IPS-18a (cell line): Measurements from ENCODE around the gene RBM26.

Experiments used
- H3K27ac ChIP-seq: one replicate; pipeline ENCODE4 v1.5.1; 2013; ENCODE audit warnings: low read length
- H3K27me3 ChIP-seq: one replicate; pipeline ENCODE4 v1.6.1; 2013; ENCODE audit warnings: mild to moderate bottlenecking, low read length; ENCODE audit not compliant: control insufficient read depth, insufficient read depth
- H3K36me3 ChIP-seq: one replicate; pipeline ENCODE4 v1.6.1; 2013; ENCODE audit warnings: low read depth, low read length; ENCODE audit not compliant: control insufficient read depth
- H3K4me1 ChIP-seq: one replicate; pipeline ENCODE4 v1.6.1; 2013; ENCODE audit warnings: low read depth, low read length; ENCODE audit not compliant: control insufficient read depth
- H3K4me3 ChIP-seq: one replicate; pipeline ENCODE4 v1.5.1; 2013; ENCODE audit warnings: low read length
- H3K9ac ChIP-seq: one replicate; pipeline ENCODE4 v1.6.1; 2013; ENCODE audit warnings: mild to moderate bottlenecking, low read length, moderate library complexity
- H3K9me3 ChIP-seq: one replicate; pipeline ENCODE4 v1.6.1; 2013; ENCODE audit warnings: low read depth, low read length; ENCODE audit not compliant: control insufficient read depth

The RBM26 gene

DNA sequence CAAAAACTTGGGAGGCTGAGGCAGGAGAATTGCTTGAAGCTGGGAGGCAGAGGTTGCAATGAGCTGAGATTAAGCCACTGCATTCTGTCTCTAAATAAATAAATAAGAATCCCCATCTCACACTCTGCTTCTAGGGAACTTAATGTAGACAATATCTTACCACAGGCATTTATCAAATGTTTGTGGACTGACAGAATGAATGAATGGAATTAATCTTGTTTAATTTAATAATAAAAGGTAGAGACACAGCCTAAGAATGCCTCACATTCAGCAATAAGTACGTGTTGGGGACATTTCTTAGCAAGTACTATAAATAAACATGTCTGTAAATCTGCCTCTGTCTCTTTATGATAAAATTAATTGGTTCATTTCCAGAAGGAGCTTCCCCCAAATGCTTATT lies 36.2 kb upstream of the RBM26 start:
- no peak overlapping the region for H3K4me3 ChIP-seq
- no peak overlapping the region for H3K9ac ChIP-seq
- no peaks in the 10 kb centered on the region for H3K9me3 ChIP-seq
- H3K36me3 ChIP-seq: no peaks in the 10 kb centered on the region
- H3K4me1 ChIP-seq: peaks cover 11% of the 10 kb centered on the region
- H3K27ac ChIP-seq: no peak overlapping the region
- no peaks in the 10 kb centered on the region for H3K27me3 ChIP-seq

DNA sequence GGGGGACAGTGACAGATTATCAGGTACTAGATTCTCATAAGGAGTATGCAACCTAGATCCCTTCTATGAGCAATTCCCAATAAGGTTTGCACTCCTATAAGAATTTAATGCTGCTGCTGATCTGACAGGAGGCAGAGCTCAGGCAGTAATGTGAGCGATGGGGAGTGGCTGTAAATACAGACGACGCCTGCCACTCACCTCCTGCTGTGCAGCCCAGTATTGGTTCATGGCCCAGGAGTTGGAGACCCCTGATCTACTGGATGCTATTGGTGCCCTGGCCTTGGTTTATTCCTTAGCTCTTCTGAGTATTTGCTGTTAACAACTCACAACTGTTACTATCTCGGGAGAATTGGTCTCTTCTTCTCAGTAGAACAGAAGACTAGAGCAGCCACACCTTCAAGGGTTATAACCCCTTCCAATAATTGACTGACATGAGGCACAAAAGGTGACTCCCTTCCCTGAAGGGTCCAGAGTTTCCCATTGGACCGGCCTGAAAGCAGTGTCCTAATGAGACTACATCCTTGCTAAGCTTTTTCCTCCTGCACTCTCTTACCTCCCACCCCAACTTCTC lies 35.0 kb upstream of the RBM26 start:
- H3K36me3 ChIP-seq: no peaks in the 10 kb centered on the region
- no peak overlapping the region for H3K27ac ChIP-seq
- peaks cover 6% of the 10 kb centered on the region for H3K4me1 ChIP-seq

GRCh38 chr13:79439275-79439674 lies 33.2 kb upstream of the RBM26 start:
- peaks cover 6% of the 10 kb centered on the region for H3K4me1 ChIP-seq
- H3K4me3 ChIP-seq: no peak overlapping the region
- H3K27ac ChIP-seq: no peak overlapping the region
- no peaks in the 10 kb centered on the region for H3K27me3 ChIP-seq
- H3K9me3 ChIP-seq: no peaks in the 10 kb centered on the region
- no peaks in the 10 kb centered on the region for H3K36me3 ChIP-seq
- H3K9ac ChIP-seq: no peak overlapping the region

More for the DNA sequence above, 35.0 kb upstream of the RBM26 start:
- Histone ChIP-seq H3K4me3 (no peak overlapping the region), H3K9me3 (no peaks in the 10 kb centered on the region), H3K9ac (no peak overlapping the region), H3K27me3 (no peaks in the 10 kb centered on the region)

DNA sequence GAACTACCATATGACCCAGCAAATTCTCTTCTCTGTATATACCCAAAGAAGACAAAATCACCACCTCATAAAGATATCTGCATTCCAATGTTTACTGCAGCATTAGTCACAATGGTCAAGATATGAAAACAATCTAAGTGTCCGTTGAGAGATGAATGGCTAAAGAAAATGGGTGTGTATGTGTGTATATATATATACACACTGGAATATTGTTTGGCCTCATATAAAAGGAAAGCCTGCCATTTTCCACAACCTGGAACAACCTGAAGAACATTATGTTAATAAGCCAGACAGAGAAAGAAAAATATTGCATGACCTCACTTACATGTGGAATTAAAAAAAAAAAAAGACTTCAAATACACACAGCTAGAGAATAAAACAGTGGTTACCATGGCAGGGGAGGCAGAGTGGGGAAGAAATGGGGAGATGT lies 29.5 kb upstream of the RBM26 start:
- H3K4me1 ChIP-seq: no peaks in the 10 kb centered on the region
- H3K9ac ChIP-seq: no peak overlapping the region
- H3K4me3 ChIP-seq: no peak overlapping the region
- H3K9me3 ChIP-seq: no peaks in the 10 kb centered on the region
- no peaks in the 10 kb centered on the region for H3K36me3 ChIP-seq
- no peaks in the 10 kb centered on the region for H3K27me3 ChIP-seq
- H3K27ac ChIP-seq: no peak overlapping the region

- Histone ChIP-seq H3K9me3 (no peaks in the 10 kb centered on the region), H3K36me3 (no peaks in the 10 kb centered on the region), H3K4me3 (no peak overlapping the region), H3K9ac (no peak overlapping the region), H3K27ac (no peak overlapping the region), H3K4me1 (no peaks in the 10 kb centered on the region), H3K27me3 (no peaks in the 10 kb centered on the region)
Observed at GRCh38 chr13:79434556-79434955, 28.5 kb upstream of the RBM26 start.

- no peaks in the 10 kb centered on the region for H3K36me3 ChIP-seq
- H3K4me3 ChIP-seq: no peak overlapping the region
- H3K27me3 ChIP-seq: no peaks in the 10 kb centered on the region
- no peak overlapping the region for H3K9ac ChIP-seq
- H3K9me3 ChIP-seq: no peaks in the 10 kb centered on the region
- H3K4me1 ChIP-seq: no peaks in the 10 kb centered on the region
- no peak overlapping the region for H3K27ac ChIP-seq
Observed at GRCh38 chr13:79432992-79433391, 26.9 kb upstream of the RBM26 start.

DNA sequence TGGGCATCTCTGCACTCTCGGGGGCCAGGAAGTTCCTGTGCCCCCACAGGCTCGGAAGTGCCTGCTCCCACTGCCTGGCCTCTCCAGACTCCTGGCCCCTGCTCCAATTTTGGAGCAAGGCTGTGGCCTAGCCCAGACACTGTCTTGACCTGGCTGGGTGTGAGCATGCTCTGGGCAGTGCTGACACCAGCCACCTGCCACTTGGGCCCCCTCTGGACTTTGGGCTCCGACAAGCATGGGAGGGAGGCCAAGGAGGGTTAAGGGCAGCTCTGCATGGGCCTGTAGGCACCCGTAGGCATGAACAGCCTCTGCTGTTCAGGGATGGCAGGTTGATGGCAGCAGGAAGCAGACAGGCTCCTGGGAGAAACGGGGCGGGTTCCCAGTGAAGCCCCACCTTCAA lies 26.0 kb upstream of the RBM26 start:
- Histone ChIP-seq H3K9ac (no peak overlapping the region), H3K4me1 (no peaks in the 10 kb centered on the region), H3K9me3 (no peaks in the 10 kb centered on the region), H3K27me3 (no peaks in the 10 kb centered on the region), H3K4me3 (no peak overlapping the region), H3K36me3 (no peaks in the 10 kb centered on the region), H3K27ac (no peak overlapping the region)

DNA sequence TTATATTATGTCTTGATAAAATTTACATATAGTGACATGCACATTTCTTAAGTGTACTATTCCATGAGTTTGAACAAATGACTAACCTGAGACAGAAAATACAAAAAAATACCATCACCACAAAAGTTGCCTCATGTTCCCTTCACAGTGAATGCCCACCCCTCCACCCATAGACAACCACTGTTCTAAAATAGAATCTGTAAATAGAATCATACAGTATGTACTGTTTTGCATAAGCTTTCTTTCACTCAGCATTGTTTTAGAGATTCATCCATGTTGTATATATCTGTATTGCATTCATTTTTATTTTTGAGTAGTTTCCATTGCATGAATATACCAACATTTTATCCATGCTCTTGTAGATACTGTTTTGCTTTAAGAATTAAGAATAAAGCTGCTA lies 23.3 kb upstream of the RBM26 start:
- Histone ChIP-seq H3K27ac (no peak overlapping the region), H3K4me3 (no peak overlapping the region), H3K27me3 (no peaks in the 10 kb centered on the region), H3K4me1 (no peaks in the 10 kb centered on the region), H3K9ac (no peak overlapping the region), H3K9me3 (no peaks in the 10 kb centered on the region), H3K36me3 (no peaks in the 10 kb centered on the region)

DNA sequence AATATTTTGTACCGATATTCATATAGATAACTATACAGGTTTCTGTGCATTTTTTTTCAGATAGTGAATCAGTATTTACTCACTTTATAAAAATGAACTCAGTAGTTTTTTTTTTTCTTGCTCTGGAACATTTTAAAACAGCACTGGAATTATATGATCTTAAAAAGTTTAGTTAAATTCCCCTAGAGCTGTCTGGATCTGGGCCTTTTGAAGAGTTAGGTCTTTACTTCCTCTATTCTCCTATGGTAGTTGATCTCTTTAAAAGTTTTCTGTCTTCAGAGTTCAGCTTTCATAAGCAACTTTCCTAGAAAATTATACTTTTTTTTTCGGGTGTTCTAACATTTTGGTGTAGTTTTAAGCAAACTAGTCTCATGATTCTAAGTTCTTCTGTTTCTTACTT lies 21.8 kb upstream of the RBM26 start:
- no peak overlapping the region for H3K27ac ChIP-seq
- H3K27me3 ChIP-seq: no peaks in the 10 kb centered on the region
- no peaks in the 10 kb centered on the region for H3K9me3 ChIP-seq
- no peak overlapping the region for H3K4me3 ChIP-seq
- H3K36me3 ChIP-seq: no peaks in the 10 kb centered on the region
- H3K4me1 ChIP-seq: no peaks in the 10 kb centered on the region
- H3K9ac ChIP-seq: no peak overlapping the region

GRCh38 chr13:79427265-79427664 lies 21.2 kb upstream of the RBM26 start:
- H3K4me1 ChIP-seq: no peaks in the 10 kb centered on the region
- no peaks in the 10 kb centered on the region for H3K36me3 ChIP-seq
- H3K9me3 ChIP-seq: no peaks in the 10 kb centered on the region
- H3K27me3 ChIP-seq: no peaks in the 10 kb centered on the region
- H3K9ac ChIP-seq: no peak overlapping the region
- H3K4me3 ChIP-seq: no peak overlapping the region
- no peak overlapping the region for H3K27ac ChIP-seq

DNA sequence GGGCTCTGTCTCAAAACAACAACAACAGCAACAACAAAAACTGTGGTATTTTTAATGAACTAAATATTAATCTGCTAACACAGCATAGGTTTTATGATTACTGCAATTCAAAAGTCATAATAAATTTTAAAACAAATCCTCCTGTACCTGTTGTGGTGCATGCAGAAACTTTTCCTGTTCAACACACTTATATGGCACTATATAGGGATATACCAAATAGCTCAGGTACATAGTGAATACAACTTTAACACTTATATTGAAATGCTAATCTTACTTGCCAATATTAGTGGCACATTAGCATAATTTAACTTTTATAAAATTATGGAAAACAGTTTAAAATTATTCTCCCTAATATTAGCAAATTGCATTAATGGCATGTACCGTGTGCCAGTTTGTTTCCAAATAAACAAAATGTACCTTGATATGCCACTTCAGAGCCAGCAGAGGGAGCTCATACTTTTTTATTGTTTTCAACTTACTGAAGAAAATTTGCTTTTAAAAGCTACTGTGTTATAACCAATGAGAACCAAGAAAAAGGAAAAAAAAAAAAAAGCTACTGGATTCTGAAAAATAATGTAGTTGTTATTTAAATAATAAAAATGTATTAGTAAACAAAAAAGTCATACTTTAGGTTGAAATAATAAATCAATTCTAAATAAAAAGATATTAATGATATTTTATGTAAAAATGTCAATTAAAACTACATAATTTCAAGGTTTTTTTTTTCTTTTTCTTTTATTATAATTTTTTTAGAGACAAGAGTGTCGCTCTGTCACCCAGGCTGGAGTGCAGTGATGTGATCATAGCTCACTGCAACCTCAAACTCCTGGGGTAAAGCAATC lies 18.0 kb upstream of the RBM26 start:
- no peaks in the 10 kb centered on the region for H3K4me1 ChIP-seq

GRCh38 chr13:79423340-79423739 lies 17.3 kb upstream of the RBM26 start:
- Histone ChIP-seq H3K4me3 (no peak overlapping the region), H3K36me3 (no peaks in the 10 kb centered on the region), H3K9ac (no peak overlapping the region), H3K9me3 (no peaks in the 10 kb centered on the region), H3K27me3 (no peaks in the 10 kb centered on the region), H3K27ac (no peak overlapping the region), H3K4me1 (no peaks in the 10 kb centered on the region)

More for the DNA sequence above, 18.0 kb upstream of the RBM26 start:
- no peak overlapping the region for H3K4me3 ChIP-seq
- H3K27me3 ChIP-seq: no peaks in the 10 kb centered on the region
- H3K9me3 ChIP-seq: no peaks in the 10 kb centered on the region
- H3K9ac ChIP-seq: no peak overlapping the region
- no peak overlapping the region for H3K27ac ChIP-seq
- no peaks in the 10 kb centered on the region for H3K36me3 ChIP-seq
